Measurements from ENCODE around the gene GPR55. TPM values are rescaled to one million over a fixed set of nuclear protein-coding genes. Genes with fewer than 3 reads are reported as not detected.

GPR55 gene
- total RNA-seq, 1 experiment from 2014 or later: 0.07 TPM

DNA sequence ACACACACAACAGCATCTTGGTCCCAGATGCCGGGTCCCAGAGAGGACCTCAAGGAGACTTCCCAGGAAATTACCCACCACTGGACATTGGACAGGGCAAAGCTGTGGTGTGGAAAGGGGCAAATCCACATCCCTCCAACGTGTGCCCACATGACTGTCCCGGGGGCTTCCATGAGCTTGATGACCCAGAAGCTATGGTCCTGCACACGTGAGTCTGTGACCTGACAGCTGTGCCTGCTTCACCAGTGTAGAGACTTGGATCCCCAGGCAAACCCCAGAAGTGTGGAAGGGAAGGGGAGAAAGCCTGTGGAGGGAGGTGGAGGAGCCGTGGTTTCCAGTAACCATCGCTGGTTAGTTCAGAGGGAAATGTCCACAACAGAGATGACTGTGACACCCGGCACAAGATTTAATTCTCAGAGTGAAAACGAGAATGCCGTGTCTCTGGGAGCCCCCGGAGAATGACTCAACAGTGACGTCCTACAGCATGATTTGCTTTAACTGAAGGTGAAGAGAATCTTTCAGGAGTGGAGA is 19.1 kb upstream of the GPR55 start:
- H3K4me2 ChIP-seq (ENCODE audit: low read length): no peak overlapping the region
- no peaks in the 10 kb centered on the region for H3K9me3 ChIP-seq (ENCODE audit: low read length)
- H3K4me1 ChIP-seq (ENCODE audit: insufficient read depth, low read length): no peaks in the 10 kb centered on the region
- no peaks in the 10 kb centered on the region for H3F3A ChIP-seq (ENCODE audit: low read length, unreplicated experiment)
- no peak overlapping the region for H3K4me3 ChIP-seq (ENCODE audit: low read length)
- POLR2A ChIA-PET (ENCODE audit: unreplicated experiment): no interaction called here
- H3K79me2 ChIP-seq (ENCODE audit: low read length): no peaks in the 10 kb centered on the region
- CTCF ChIA-PET: no interaction called here
- DNase-seq (no peak), ATAC-seq (no peak)
- no peaks in the 10 kb centered on the region for H3K9me2 ChIP-seq (replicated peaks; ENCODE audit: low read length)
- no peak overlapping the region for H3K27ac ChIP-seq (ENCODE audit: low read length)
- H3K36me3 ChIP-seq (ENCODE audit: low read depth, low read length): no peaks in the 10 kb centered on the region
- no peaks in the 10 kb centered on the region for H3K27me3 ChIP-seq (ENCODE audit: low read length)
- no peak overlapping the region for H2AFZ ChIP-seq (ENCODE audit: low read length)
- no TSS peak for BruUV-seq (replicated peaks)
- H4K20me1 ChIP-seq (ENCODE audit: low read length): no peaks in the 10 kb centered on the region
- TF ChIP-seq, protein P1, sequence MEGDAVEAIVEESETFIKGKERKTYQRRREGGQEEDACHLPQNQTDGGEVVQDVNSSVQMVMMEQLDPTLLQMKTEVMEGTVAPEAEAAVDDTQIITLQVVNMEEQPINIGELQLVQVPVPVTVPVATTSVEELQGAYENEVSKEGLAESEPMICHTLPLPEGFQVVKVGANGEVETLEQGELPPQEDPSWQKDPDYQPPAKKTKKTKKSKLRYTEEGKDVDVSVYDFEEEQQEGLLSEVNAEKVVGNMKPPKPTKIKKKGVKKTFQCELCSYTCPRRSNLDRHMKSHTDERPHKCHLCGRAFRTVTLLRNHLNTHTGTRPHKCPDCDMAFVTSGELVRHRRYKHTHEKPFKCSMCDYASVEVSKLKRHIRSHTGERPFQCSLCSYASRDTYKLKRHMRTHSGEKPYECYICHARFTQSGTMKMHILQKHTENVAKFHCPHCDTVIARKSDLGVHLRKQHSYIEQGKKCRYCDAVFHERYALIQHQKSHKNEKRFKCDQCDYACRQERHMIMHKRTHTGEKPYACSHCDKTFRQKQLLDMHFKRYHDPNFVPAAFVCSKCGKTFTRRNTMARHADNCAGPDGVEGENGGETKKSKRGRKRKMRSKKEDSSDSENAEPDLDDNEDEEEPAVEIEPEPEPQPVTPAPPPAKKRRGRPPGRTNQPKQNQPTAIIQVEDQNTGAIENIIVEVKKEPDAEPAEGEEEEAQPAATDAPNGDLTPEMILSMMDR (conservative IDR thresholded peaks at IDR 0.05; ENCODE audit: low read depth, low read length): no peak
- TF ChIP-seq EZH2phosphoT487 (IDR thresholded peaks at IDR 0.05; ENCODE audit: borderline replicate concordance, low read length) (no peak), EZH2 (IDR thresholded peaks at IDR 0.05; ENCODE audit: low read length, unreplicated experiment) (no peak)
- no peak overlapping the region for H3K9ac ChIP-seq (ENCODE audit: low read length)
- intact Hi-C loops (cut with micrococcal nuclease): no loop called here

DNA sequence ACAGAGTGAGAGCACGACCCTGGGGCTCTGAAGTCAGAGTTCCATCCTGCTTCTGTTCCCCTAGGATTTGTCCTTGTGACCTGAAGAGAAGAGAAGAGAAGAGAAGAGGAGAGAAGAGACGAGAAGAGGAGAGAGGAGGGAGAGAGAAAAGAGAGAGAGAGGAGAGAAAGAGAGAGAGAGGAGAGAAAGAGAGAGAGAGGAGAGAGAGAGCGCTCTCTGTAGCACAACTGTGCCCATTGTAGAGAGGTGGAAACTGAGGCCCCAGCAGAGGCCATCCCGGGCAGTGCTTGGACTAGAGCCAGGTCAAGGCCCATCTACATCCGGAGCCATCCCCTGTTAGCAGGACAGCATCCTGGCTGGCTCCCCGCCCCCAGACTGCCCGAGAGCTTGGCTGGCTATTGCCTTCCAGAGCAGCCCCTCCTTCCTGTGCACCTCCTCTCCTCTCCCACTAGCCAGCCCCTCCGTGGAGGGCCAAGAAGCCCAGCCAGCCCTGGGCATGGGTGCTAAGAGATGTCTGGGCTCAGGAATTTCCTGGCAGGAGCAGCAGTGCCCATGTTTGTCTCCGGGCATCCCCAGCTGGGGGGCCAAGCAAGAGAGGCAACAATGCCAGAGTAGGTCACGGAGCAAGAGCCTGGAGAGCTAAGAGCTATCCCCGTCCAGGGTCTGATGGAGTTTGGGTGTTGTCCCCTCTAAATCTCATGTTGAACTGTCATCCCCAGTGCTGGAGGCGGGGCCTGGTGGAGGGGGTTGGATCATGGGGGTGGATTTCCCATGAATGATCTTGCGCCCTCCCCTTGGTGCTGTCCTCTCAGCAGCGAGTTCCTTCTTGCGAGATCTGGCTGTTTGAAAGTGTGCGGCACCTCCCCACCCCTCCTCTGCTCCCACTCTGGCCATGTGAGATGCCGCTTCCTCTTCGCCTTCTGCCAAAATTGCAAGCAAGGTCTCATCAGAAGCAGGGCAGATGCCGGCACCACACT is 18.2 kb upstream of the GPR55 start:
- Histone ChIP-seq H3F3A (ENCODE audit: low read length, unreplicated experiment) (no peaks in the 10 kb centered on the region), H3K36me3 (ENCODE audit: low read depth, low read length) (no peaks in the 10 kb centered on the region), H3K27me3 (ENCODE audit: low read length) (no peaks in the 10 kb centered on the region), H4K20me1 (ENCODE audit: low read length) (no peaks in the 10 kb centered on the region), H3K4me1 (ENCODE audit: insufficient read depth, low read length) (no peaks in the 10 kb centered on the region), H3K9ac (ENCODE audit: low read length) (no peak overlapping the region), H2AFZ (ENCODE audit: low read length) (no peak overlapping the region), H3K4me3 (ENCODE audit: low read length) (no peak overlapping the region), H3K27ac (ENCODE audit: low read length) (no peak overlapping the region), H3K79me2 (ENCODE audit: low read length) (no peaks in the 10 kb centered on the region), H3K4me2 (ENCODE audit: low read length) (no peak overlapping the region), H3K9me2 (replicated peaks; ENCODE audit: low read length) (no peaks in the 10 kb centered on the region), H3K9me3 (ENCODE audit: low read length) (no peaks in the 10 kb centered on the region)
- intact Hi-C loops (cut with micrococcal nuclease): no loop called here
- CTCF ChIA-PET: no interaction called here
- TF ChIP-seq EZH2 (IDR thresholded peaks at IDR 0.05; ENCODE audit: low read length, unreplicated experiment) (no peak), EZH2phosphoT487 (IDR thresholded peaks at IDR 0.05; ENCODE audit: borderline replicate concordance, low read length) (no peak)
- TF ChIP-seq, protein P1 (conservative IDR thresholded peaks at IDR 0.05; ENCODE audit: low read depth, low read length): no peak
- no TSS peak for BruUV-seq (replicated peaks)
- POLR2A ChIA-PET (ENCODE audit: unreplicated experiment): no interaction called here
- DNase-seq: no peak
- ATAC-seq: no peak

DNA sequence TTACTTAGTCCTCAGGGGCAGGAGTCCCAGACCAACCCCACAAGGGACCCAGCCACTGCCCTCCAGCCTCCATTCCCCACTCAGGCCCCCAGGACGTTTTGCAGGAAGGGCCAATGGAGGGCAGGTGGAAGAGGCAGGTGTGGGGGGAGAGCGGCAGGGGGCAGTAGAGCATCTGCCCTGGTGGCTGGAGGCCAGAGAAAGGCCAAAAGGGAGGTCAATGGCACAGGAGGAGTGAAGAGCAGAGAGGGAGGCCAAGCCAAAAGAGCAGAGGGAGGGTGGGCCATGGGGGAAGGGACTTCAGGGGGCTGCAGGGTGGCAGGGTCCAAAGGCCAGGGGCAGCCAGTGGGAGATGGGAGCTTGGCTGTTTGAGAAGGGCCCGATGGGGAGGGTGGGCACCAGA is 17.3 kb upstream of the GPR55 start:
- DNase-seq (no peak), ATAC-seq (no peak)
- no peaks in the 10 kb centered on the region for H3K9me3 ChIP-seq (ENCODE audit: low read length)
- ChIA-PET CTCF (no interaction called here), POLR2A (ENCODE audit: unreplicated experiment) (no interaction called here)
- no peaks in the 10 kb centered on the region for H3F3A ChIP-seq (ENCODE audit: low read length, unreplicated experiment)
- H3K9me2 ChIP-seq (replicated peaks; ENCODE audit: low read length): no peaks in the 10 kb centered on the region
- H3K79me2 ChIP-seq (ENCODE audit: low read length): no peaks in the 10 kb centered on the region
- no peak overlapping the region for H2AFZ ChIP-seq (ENCODE audit: low read length)
- no peaks in the 10 kb centered on the region for H3K27me3 ChIP-seq (ENCODE audit: low read length)
- no peaks in the 10 kb centered on the region for H4K20me1 ChIP-seq (ENCODE audit: low read length)
- no peaks in the 10 kb centered on the region for H3K36me3 ChIP-seq (ENCODE audit: low read depth, low read length)
- no peak overlapping the region for H3K4me3 ChIP-seq (ENCODE audit: low read length)
- TF ChIP-seq EZH2phosphoT487 (IDR thresholded peaks at IDR 0.05; ENCODE audit: borderline replicate concordance, low read length) (no peak), EZH2 (IDR thresholded peaks at IDR 0.05; ENCODE audit: low read length, unreplicated experiment) (no peak)
- TF ChIP-seq, protein P1 (conservative IDR thresholded peaks at IDR 0.05; ENCODE audit: low read depth, low read length): no peak
- H3K27ac ChIP-seq (ENCODE audit: low read length): no peak overlapping the region
- H3K4me1 ChIP-seq (ENCODE audit: insufficient read depth, low read length): no peaks in the 10 kb centered on the region
- intact Hi-C loops (cut with micrococcal nuclease): no loop called here
- no peak overlapping the region for H3K9ac ChIP-seq (ENCODE audit: low read length)
- H3K4me2 ChIP-seq (ENCODE audit: low read length): no peak overlapping the region
- BruUV-seq (replicated peaks): no TSS peak
